HG03159 (cell line): ENCODE data around the gene CD8A.
"Not testable (repeated sequence)": the region's sequence is repeated elsewhere in the genome, so short reads cannot be mapped to it uniquely, and the experiment has no call there.

Experiments
- ATAC-seq: cut with Tn5 transposase; IDR thresholded peaks from one replicate; pipeline ENCODE4 v1.9.1; 2021; ENCODE audit warnings: mild to moderate bottlenecking, moderate library complexity; ENCODE audit not compliant: unreplicated experiment

CD8A gene

DNA sequence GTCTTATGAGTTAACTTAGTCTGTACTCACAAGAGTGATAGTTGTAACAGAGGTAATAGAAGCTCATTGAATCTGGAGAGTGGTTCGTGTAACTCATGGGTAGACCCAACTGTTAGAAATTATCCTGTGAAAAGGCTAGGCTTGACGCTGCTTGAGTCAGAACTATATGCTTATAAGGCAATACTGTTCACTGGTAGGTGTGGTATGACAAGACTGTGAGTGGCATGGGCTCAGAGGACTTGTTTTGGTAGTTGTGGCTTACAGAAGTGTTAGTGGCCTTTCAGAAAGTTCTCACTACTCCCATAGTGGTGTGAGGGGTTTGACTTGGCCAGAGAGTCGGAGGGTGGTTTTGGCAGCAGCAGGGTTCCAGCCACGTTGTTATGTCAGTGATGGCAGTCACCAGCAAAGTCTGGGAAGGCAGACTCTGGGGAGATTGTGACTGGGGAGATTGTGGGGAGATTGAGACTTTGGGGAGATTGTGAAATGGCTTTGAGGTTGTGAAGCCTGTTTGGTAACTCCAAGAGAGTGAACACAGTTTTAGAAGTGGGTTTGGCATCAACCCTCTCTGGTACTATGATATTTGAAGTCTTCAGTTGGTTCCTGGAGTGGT is 48.7 kb downstream of the CD8A start:
- not testable (repeated sequence) for ATAC-seq

DNA sequence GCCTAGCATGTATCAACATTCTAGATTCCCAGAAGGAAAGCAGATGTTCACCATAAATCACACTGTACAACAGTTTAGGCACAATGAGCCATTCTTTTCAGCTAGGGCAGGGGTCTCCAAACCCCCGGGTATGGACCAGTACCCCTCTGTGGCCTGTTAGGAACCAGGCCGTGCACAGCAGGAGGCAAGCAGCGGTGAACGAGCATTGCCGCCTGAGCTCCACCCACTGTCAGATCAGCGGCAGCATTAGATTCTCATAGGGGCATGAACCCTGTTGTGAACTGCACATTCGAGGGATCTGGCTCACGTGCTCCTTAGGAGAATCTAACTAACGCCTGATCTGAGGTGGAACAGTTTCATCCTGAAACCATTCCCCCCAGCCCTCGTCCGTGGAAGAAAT is 50.8 kb downstream of the CD8A start:
- not testable (repeated sequence) for ATAC-seq

DNA sequence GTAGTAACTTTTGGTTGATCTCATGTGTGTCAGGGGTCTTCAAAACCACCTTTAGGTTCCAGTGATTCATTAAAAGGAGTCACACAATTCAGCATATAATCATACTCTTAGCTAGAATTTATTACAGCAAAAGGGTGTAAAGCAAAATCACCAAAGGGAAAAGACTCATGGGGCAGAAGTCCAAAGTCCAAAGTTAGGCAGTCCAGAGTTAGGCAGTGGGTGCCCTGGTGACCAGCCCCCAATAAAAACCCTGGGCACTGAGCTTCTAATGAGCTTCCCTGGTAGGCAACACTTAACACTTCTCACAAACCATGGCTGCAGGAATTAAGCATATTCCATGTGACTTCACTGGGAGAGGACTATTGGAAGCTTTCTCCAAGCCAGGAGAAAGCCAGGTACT is 51.2 kb downstream of the CD8A start:
- ATAC-seq = not testable (repeated sequence)

DNA sequence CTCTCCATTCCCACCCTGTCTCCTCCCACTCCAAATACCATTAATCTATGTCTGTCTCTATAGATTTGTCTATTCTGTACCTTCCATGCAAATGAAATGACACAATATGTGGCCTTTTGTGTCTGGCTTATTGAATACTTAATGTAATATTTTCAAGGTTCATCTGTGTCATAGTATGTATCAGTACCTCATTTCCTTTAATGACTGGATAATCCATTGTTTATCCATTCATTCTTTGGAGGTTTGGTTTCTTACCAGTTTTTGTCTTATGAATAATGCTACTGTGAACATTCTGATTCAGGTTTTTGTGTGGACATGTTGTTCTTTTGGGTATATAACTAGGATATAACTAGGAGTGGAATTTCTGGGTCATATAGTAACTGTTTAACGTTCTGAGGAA is 55.8 kb downstream of the CD8A start:
- ATAC-seq = not testable (repeated sequence)
